H1 (cell line): ENCODE results near the gene PDE4D. TPM values are rescaled to one million over a fixed set of nuclear protein-coding genes. Genes with fewer than 3 reads are reported as not detected.

Source experiments
- BRCA1 ChIP-seq: IDR thresholded peaks from 2 replicates; pipeline ENCODE4 v1.6.1; 2012; ENCODE audit warnings: low read depth, low read length, improper control_type of control experiment
- polyA plus RNA-seq, 7 experiments: library from polyadenylated mRNA; depleted of rRNA in 3 of 7; stranded (reverse) in 5 of 7; unstranded in 2 of 7; fragments of >200 nt in 5 of 7; fragments of 200-250 nt in 2 of 7; gene quantifications; 1 replicate in 5 of 7; 2 replicates in 1 of 7; 4 replicates in 1 of 7; pipeline versions ENCODE4 v1.2.1 to v1.2.3, GENCODE V29; 2011 to 2013; ENCODE audit warnings: missing spikeins in 2 of 7, mixed read lengths in 2 of 7
- total RNA-seq: library from RNA; stranded (reverse); fragmentation: NEBNext Ultra II Directional; extraction: Animal tissue kit (Norgen Biotek cat#: 25700); gene quantifications from 2 replicates; pipeline ENCODE4 v1.2.1, GENCODE V29; 2021
- TF ChIP-seq, protein P1 (sequence below): fragments of 300-600 bp; sonication (generic); IDR thresholded peaks from 2 replicates; pipeline ENCODE4 v1.7.1; 2012; ENCODE audit warnings: low read length, moderate library complexity, mild to moderate bottlenecking, inconsistent platforms; ENCODE audit not compliant: insufficient replicate concordance

The PDE4D gene
- total and polyA plus RNA-seq, 2 of the 8 experiments (the other 6 are each of a cell fraction or from before 2014, with no cell fraction given), result 2.3 to 3.7 TPM

GRCh38 chr5:59758566-59758965 lies 135.0 kb downstream of the PDE4D start (continued):
- TF ChIP-seq, protein P1, sequence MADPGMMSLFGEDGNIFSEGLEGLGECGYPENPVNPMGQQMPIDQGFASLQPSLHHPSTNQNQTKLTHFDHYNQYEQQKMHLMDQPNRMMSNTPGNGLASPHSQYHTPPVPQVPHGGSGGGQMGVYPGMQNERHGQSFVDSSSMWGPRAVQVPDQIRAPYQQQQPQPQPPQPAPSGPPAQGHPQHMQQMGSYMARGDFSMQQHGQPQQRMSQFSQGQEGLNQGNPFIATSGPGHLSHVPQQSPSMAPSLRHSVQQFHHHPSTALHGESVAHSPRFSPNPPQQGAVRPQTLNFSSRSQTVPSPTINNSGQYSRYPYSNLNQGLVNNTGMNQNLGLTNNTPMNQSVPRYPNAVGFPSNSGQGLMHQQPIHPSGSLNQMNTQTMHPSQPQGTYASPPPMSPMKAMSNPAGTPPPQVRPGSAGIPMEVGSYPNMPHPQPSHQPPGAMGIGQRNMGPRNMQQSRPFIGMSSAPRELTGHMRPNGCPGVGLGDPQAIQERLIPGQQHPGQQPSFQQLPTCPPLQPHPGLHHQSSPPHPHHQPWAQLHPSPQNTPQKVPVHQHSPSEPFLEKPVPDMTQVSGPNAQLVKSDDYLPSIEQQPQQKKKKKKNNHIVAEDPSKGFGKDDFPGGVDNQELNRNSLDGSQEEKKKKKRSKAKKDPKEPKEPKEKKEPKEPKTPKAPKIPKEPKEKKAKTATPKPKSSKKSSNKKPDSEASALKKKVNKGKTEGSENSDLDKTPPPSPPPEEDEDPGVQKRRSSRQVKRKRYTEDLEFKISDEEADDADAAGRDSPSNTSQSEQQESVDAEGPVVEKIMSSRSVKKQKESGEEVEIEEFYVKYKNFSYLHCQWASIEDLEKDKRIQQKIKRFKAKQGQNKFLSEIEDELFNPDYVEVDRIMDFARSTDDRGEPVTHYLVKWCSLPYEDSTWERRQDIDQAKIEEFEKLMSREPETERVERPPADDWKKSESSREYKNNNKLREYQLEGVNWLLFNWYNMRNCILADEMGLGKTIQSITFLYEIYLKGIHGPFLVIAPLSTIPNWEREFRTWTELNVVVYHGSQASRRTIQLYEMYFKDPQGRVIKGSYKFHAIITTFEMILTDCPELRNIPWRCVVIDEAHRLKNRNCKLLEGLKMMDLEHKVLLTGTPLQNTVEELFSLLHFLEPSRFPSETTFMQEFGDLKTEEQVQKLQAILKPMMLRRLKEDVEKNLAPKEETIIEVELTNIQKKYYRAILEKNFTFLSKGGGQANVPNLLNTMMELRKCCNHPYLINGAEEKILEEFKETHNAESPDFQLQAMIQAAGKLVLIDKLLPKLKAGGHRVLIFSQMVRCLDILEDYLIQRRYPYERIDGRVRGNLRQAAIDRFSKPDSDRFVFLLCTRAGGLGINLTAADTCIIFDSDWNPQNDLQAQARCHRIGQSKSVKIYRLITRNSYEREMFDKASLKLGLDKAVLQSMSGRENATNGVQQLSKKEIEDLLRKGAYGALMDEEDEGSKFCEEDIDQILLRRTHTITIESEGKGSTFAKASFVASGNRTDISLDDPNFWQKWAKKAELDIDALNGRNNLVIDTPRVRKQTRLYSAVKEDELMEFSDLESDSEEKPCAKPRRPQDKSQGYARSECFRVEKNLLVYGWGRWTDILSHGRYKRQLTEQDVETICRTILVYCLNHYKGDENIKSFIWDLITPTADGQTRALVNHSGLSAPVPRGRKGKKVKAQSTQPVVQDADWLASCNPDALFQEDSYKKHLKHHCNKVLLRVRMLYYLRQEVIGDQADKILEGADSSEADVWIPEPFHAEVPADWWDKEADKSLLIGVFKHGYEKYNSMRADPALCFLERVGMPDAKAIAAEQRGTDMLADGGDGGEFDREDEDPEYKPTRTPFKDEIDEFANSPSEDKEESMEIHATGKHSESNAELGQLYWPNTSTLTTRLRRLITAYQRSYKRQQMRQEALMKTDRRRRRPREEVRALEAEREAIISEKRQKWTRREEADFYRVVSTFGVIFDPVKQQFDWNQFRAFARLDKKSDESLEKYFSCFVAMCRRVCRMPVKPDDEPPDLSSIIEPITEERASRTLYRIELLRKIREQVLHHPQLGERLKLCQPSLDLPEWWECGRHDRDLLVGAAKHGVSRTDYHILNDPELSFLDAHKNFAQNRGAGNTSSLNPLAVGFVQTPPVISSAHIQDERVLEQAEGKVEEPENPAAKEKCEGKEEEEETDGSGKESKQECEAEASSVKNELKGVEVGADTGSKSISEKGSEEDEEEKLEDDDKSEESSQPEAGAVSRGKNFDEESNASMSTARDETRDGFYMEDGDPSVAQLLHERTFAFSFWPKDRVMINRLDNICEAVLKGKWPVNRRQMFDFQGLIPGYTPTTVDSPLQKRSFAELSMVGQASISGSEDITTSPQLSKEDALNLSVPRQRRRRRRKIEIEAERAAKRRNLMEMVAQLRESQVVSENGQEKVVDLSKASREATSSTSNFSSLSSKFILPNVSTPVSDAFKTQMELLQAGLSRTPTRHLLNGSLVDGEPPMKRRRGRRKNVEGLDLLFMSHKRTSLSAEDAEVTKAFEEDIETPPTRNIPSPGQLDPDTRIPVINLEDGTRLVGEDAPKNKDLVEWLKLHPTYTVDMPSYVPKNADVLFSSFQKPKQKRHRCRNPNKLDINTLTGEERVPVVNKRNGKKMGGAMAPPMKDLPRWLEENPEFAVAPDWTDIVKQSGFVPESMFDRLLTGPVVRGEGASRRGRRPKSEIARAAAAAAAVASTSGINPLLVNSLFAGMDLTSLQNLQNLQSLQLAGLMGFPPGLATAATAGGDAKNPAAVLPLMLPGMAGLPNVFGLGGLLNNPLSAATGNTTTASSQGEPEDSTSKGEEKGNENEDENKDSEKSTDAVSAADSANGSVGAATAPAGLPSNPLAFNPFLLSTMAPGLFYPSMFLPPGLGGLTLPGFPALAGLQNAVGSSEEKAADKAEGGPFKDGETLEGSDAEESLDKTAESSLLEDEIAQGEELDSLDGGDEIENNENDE, result no peak
- TF ChIP-seq BRCA1, result no peak
